H9 (cell line): Measurements from ENCODE around the gene DPP6. TPM values are rescaled to one million over a fixed set of nuclear protein-coding genes. Genes with fewer than 3 reads are reported as not detected.

ENCODE experiments used
- DNase-seq: peaks from one replicate; pipeline ENCODE4 v3.0.0-alpha.2; 2017
- H2AFZ ChIP-seq: one replicate; pipeline ENCODE4 v1.6.1; 2013; ENCODE audit warnings: mild to moderate bottlenecking, low read length, control low read depth, moderate library complexity
- H2AK5ac ChIP-seq: 2 replicates; pipeline ENCODE4 v1.6.1; 2013; ENCODE audit warnings: low read length, control low read depth, mixed read lengths; ENCODE audit not compliant: insufficient read length
- H2BK120ac ChIP-seq: one replicate; pipeline ENCODE4 v1.6.1; 2013; ENCODE audit warnings: low read depth, mild to moderate bottlenecking, low read length, control low read depth, inconsistent platforms; ENCODE audit not compliant: poor library complexity, severe bottlenecking
- H2BK12ac ChIP-seq: 2 replicates; pipeline ENCODE4 v1.6.1; 2013; ENCODE audit warnings: low read length, control low read depth, mixed read lengths, low read depth; ENCODE audit not compliant: insufficient read length
- H2BK15ac ChIP-seq: 2 replicates; pipeline ENCODE4 v1.6.1; 2013; ENCODE audit warnings: low read depth, low read length, control low read depth
- H2BK20ac ChIP-seq: one replicate; pipeline ENCODE4 v1.6.1; 2013; ENCODE audit warnings: low read depth, mild to moderate bottlenecking, low read length, control low read depth, inconsistent platforms; ENCODE audit not compliant: poor library complexity, severe bottlenecking
- H2BK5ac ChIP-seq: 2 replicates; pipeline ENCODE4 v1.6.1; 2013; ENCODE audit warnings: low read length, control low read depth, mixed read lengths; ENCODE audit not compliant: insufficient read length
- H3K14ac ChIP-seq: 2 replicates; pipeline ENCODE4 v1.6.1; 2013; ENCODE audit warnings: low read length, control low read depth; ENCODE audit not compliant: insufficient read depth
- H3K18ac ChIP-seq: 2 replicates; pipeline ENCODE4 v1.6.1; 2013; ENCODE audit warnings: low read depth, mild to moderate bottlenecking, mixed read lengths, low read length, control low read depth; ENCODE audit not compliant: insufficient read length
- H3K23ac ChIP-seq: 2 replicates; pipeline ENCODE4 v1.6.1; 2013; ENCODE audit warnings: low read length, control low read depth, mixed read lengths, low read depth; ENCODE audit not compliant: insufficient read length
- H3K23me2 ChIP-seq: 2 replicates; pipeline ENCODE4 v1.6.1; 2013; ENCODE audit warnings: low read depth, mild to moderate bottlenecking, mixed read lengths, low read length, control low read depth; ENCODE audit not compliant: insufficient read length, poor library complexity, severe bottlenecking
- H3K27ac ChIP-seq: 2 replicates; pipeline ENCODE4 v1.5.1; 2013; ENCODE audit warnings: low read length, control low read depth, mixed read lengths, low read depth; ENCODE audit not compliant: insufficient read length
- H3K27me3 ChIP-seq: 2 replicates; pipeline ENCODE4 v1.6.1; 2013; ENCODE audit warnings: low read length, control low read depth, inconsistent platforms; ENCODE audit not compliant: insufficient read depth
- H3K4ac ChIP-seq: 2 replicates; pipeline ENCODE4 v1.6.1; 2013; ENCODE audit warnings: low read depth, mild to moderate bottlenecking, control low read depth, inconsistent platforms, low read length, moderate library complexity
- H3K4me1 ChIP-seq: 2 replicates; pipeline ENCODE4 v1.6.1; 2013; ENCODE audit warnings: low read length, control low read depth, inconsistent platforms; ENCODE audit not compliant: insufficient read depth
- H3K4me2 ChIP-seq: 2 replicates; pipeline ENCODE4 v1.6.1; 2013; ENCODE audit warnings: low read length, control low read depth, mixed read lengths; ENCODE audit not compliant: insufficient read length, insufficient read depth
- H3K56ac ChIP-seq: 2 replicates; pipeline ENCODE4 v1.6.1; 2013; ENCODE audit warnings: low read depth, mild to moderate bottlenecking, mixed read lengths, low read length, control low read depth; ENCODE audit not compliant: insufficient read length
- H3K79me1 ChIP-seq: 2 replicates; pipeline ENCODE4 v1.6.1; 2013; ENCODE audit warnings: low read depth, mild to moderate bottlenecking, moderate library complexity, low read length, control low read depth, inconsistent platforms; ENCODE audit not compliant: insufficient read depth, poor library complexity, severe bottlenecking
- H3K79me2 ChIP-seq: 2 replicates; pipeline ENCODE4 v1.6.1; 2013; ENCODE audit warnings: low read length, control low read depth, inconsistent platforms; ENCODE audit not compliant: insufficient read depth
- H3K9ac ChIP-seq: 2 replicates; pipeline ENCODE4 v1.6.1; 2013; ENCODE audit warnings: low read length, control low read depth, mixed read lengths; ENCODE audit not compliant: insufficient read length; ENCODE audit errors: extremely low read depth
- H3K9me3 ChIP-seq: one replicate; pipeline ENCODE4 v1.6.1; 2013; ENCODE audit warnings: low read depth, low read length, inconsistent platforms; ENCODE audit not compliant: control insufficient read depth
- H3T11ph ChIP-seq: one replicate; pipeline ENCODE4 v1.6.1; 2013; ENCODE audit warnings: mild to moderate bottlenecking, low read length, control low read depth, inconsistent platforms
- H4K20me1 ChIP-seq: one replicate; pipeline ENCODE4 v1.6.1; 2013; ENCODE audit not compliant: control insufficient read depth, insufficient read length, insufficient read depth
- H4K5ac ChIP-seq: 2 replicates; pipeline ENCODE4 v1.6.1; 2013; ENCODE audit warnings: low read depth, mild to moderate bottlenecking, mixed read lengths, low read length, control low read depth; ENCODE audit not compliant: insufficient read length
- H4K8ac ChIP-seq: replicated peaks from 2 replicates; pipeline ENCODE4 v1.6.1; 2013; ENCODE audit warnings: low read length, control low read depth, mixed read lengths, low read depth; ENCODE audit not compliant: insufficient read length
- H4K91ac ChIP-seq: 2 replicates; pipeline ENCODE4 v1.6.1; 2013; ENCODE audit warnings: low read depth, mild to moderate bottlenecking, moderate library complexity, mixed read lengths, low read length, control low read depth; ENCODE audit not compliant: insufficient read length
- H3K27ac Mint-ChIP-seq, 3 experiments: 2 replicates in 2 of 3; 3 replicates in 1 of 3; pipeline ENCODE4 v1.8.0; 2020 to 2021; ENCODE audit warnings: mixed read lengths in 3 of 3, mild to moderate bottlenecking in 1 of 3, moderate library complexity in 1 of 3
- H3K27me3 Mint-ChIP-seq: 2 replicates; pipeline ENCODE4 v1.8.0; 2021; ENCODE audit warnings: low read depth, mild to moderate bottlenecking, moderate library complexity, mixed read lengths
- H3K36me3 Mint-ChIP-seq, 3 experiments: 2 replicates in 2 of 3; 3 replicates in 1 of 3; pipeline ENCODE4 v1.8.0; 2020 to 2021; ENCODE audit warnings: low read depth in 3 of 3, mixed read lengths in 3 of 3; ENCODE audit not compliant: insufficient read depth in 1 of 3
- H3K4me1 Mint-ChIP-seq, 2 experiments: 2 replicates each; pipeline ENCODE4 v1.8.0; 2020; ENCODE audit warnings: mixed read lengths in 2 of 2
- H3K4me3 Mint-ChIP-seq, 2 experiments: 2 replicates in 1 of 2; 3 replicates in 1 of 2; pipeline ENCODE4 v1.8.0; 2020 to 2021; ENCODE audit warnings: mild to moderate bottlenecking in 2 of 2, mixed read lengths in 2 of 2, moderate library complexity in 1 of 2
- H3K9me3 Mint-ChIP-seq, 2 experiments: 2 replicates in 1 of 2; 3 replicates in 1 of 2; pipeline ENCODE4 v1.8.0; 2020; ENCODE audit warnings: mild to moderate bottlenecking in 2 of 2, mixed read lengths in 2 of 2, moderate library complexity in 1 of 2
- WGBS: extraction: QIAGEN DNeasy Blood & Tissue Kit; methylation state at CpG from one replicate; pipeline ENCODE4 v1.1.7; 2013; ENCODE audit warnings: missing lambda C conversion rate, low lambda C conversion rate, mixed read lengths; ENCODE audit not compliant: insufficient read length; ENCODE audit errors: extremely low coverage; 5-methylcytosine and 5-hydroxymethylcytosine counted together
- total RNA-seq: library from RNA; stranded (reverse); gene quantifications from 2 replicates; pipeline ENCODE4 v1.2.1, GENCODE V29; 2021
- TF ChIP-seq, protein P1 (sequence below): fragments of 200-600 bp; sonication (generic); conservative IDR thresholded peaks from 3 replicates; pipeline ENCODE4 v1.8.0; 2021; ENCODE audit warnings: antibody characterized with exemption, mild to moderate bottlenecking

DPP6 gene
- total RNA-seq, 1 experiment from 2014 or later = 4.5 TPM

DNA sequence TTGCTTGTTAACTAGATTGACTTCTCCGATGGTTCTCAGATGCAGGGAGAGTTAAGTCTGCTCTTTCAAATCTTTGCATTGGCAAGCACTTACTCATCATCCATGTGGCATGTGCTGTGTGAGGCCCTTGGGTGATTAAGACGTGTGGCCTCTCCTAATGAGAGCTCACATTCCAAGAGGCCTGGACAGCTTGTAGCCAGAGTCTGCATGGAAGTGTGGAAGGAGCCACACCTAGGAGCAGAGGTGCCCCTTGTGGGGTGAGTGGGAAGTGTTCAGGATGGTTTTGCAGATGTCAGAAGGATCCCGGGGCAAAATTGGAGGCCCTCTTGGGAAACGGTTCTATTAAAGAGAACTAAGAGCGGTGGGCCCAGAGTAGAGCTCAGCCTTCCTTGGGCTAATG, 724.8 kb downstream of the DPP6 start:
- H3K27ac Mint-ChIP-seq = no peak overlapping the region

More for the DNA sequence above, 724.8 kb downstream of the DPP6 start:
- H3K18ac ChIP-seq = no peak overlapping the region
- no peak overlapping the region for H3K23ac ChIP-seq
- no peak overlapping the region for H3T11ph ChIP-seq
- H2BK20ac ChIP-seq = no peak overlapping the region
- H4K91ac ChIP-seq = no peak overlapping the region
- H2BK120ac ChIP-seq = no peak overlapping the region
- no CpG with 5 or more reads among the region's 5 CpGs for WGBS
- Mint-ChIP-seq H3K4me3 (no peak overlapping the region), H3K36me3 (peaks cover 0 to 14% (median 4%) of the 10 kb centered on the region in 3 experiments; a peak in 5 of 7 replicates), H3K4me1 (peaks cover 8 to 9% of the 10 kb centered on the region in 2 experiments), H3K9me3 (peaks cover 4 to 9% of the 10 kb centered on the region in 2 experiments; a peak in 4 of 5 replicates), H3K27me3 (peaks cover 3% of the 10 kb centered on the region; the same call in 1 of the 2 replicates)
- no peak overlapping the region for H3K14ac ChIP-seq
- DNase-seq = no peak
- no peak overlapping the region for H2BK15ac ChIP-seq
- H3K4ac ChIP-seq = no peak overlapping the region
- no peaks in the 10 kb centered on the region for H4K20me1 ChIP-seq
- H3K79me2 ChIP-seq = no peaks in the 10 kb centered on the region
- no peak overlapping the region for H2AK5ac ChIP-seq
- no peak overlapping the region for H2BK5ac ChIP-seq
- H3K4me1 ChIP-seq = no peaks in the 10 kb centered on the region
- no peak overlapping the region for H3K9ac ChIP-seq
- TF ChIP-seq, protein P1, sequence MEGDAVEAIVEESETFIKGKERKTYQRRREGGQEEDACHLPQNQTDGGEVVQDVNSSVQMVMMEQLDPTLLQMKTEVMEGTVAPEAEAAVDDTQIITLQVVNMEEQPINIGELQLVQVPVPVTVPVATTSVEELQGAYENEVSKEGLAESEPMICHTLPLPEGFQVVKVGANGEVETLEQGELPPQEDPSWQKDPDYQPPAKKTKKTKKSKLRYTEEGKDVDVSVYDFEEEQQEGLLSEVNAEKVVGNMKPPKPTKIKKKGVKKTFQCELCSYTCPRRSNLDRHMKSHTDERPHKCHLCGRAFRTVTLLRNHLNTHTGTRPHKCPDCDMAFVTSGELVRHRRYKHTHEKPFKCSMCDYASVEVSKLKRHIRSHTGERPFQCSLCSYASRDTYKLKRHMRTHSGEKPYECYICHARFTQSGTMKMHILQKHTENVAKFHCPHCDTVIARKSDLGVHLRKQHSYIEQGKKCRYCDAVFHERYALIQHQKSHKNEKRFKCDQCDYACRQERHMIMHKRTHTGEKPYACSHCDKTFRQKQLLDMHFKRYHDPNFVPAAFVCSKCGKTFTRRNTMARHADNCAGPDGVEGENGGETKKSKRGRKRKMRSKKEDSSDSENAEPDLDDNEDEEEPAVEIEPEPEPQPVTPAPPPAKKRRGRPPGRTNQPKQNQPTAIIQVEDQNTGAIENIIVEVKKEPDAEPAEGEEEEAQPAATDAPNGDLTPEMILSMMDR = peak; percentile 51
- H4K5ac ChIP-seq = no peak overlapping the region
- no peak overlapping the region for H3K4me2 ChIP-seq
- no peak overlapping the region for H3K56ac ChIP-seq
- no peak overlapping the region for H4K8ac ChIP-seq
- no peaks in the 10 kb centered on the region for H3K9me3 ChIP-seq
- H2AFZ ChIP-seq = no peak overlapping the region
- H2BK12ac ChIP-seq = no peak overlapping the region
- H3K27ac ChIP-seq = no peak overlapping the region
- no peaks in the 10 kb centered on the region for H3K79me1 ChIP-seq
- H3K23me2 ChIP-seq = no peaks in the 10 kb centered on the region
- no peaks in the 10 kb centered on the region for H3K27me3 ChIP-seq
